Activated CD8-positive, alpha-beta T cell treated with anti-CD3 and anti-CD28 coated beads for 36 hours (primary cell): ENCODE results near the gene ANKRD23. TPM values are rescaled to one million over a fixed set of nuclear protein-coding genes. Genes with fewer than 3 reads are reported as not detected.
A peak's percentile ranks its signal among the peaks of the same experiment; 100 is the strongest.

Experiments
- ATAC-seq: fragments of 200-7000 bp; cut with Tn5 transposase; one replicate; pipeline ENCODE4 v1.10.0; 2021; ENCODE audit warnings: mild to moderate bottlenecking, moderate library complexity
- CTCF ChIA-PET: fragments of 350-600 bp; sonication (Branson Sonifier 250); formaldehyde crosslinking; loops from one replicate; lab custom pipeline; 2021; ENCODE audit warnings: antibody characterized with exemption; lab: Charles Lee
- POLR2A ChIA-PET: fragments of 350-600 bp; sonication (Branson Sonifier 250); formaldehyde crosslinking; loops from one replicate; lab custom pipeline; 2021; ENCODE audit warnings: antibody characterized with exemption; lab: Charles Lee
- DNase-seq: peaks from one replicate; pipeline ENCODE4 v3.0.0-alpha.2; 2020
- H3K27ac Mint-ChIP-seq: one replicate; pipeline ENCODE4 v1.8.0; 2021; ENCODE audit warnings: mild to moderate bottlenecking, mixed read lengths
- H3K27me3 Mint-ChIP-seq: one replicate; pipeline ENCODE4 v1.8.0; 2021; ENCODE audit warnings: mixed read lengths
- H3K36me3 Mint-ChIP-seq: one replicate; pipeline ENCODE4 v1.8.0; 2021; ENCODE audit warnings: low read depth, mixed read lengths
- H3K4me1 Mint-ChIP-seq: one replicate; pipeline ENCODE4 v1.8.0; 2021; ENCODE audit warnings: low read depth, mixed read lengths
- H3K4me3 Mint-ChIP-seq: one replicate; pipeline ENCODE4 v1.8.0; 2021; ENCODE audit warnings: mild to moderate bottlenecking, moderate library complexity, mixed read lengths
- H3K9me3 Mint-ChIP-seq: one replicate; pipeline ENCODE4 v1.8.0; 2021; ENCODE audit warnings: mixed read lengths
- CTCF ChIP-seq: fragments of 200-600 bp; IDR thresholded peaks from one replicate; pipeline ENCODE4 v1.8.0; 2022; ENCODE audit warnings: antibody characterized with exemption, mild to moderate bottlenecking
- intact Hi-C: fragments of 100-400 bp; cut with micrococcal nuclease; formaldehyde crosslinking; loops from one replicate; pipeline ENCODE4 v1.10.0; 2022
- total RNA-seq, 2 experiments: library from RNA; stranded (reverse); gene quantifications; one replicate each; pipeline ENCODE4 v1.2.3, GENCODE V29; 2021

ANKRD23 gene
- total RNA-seq, 2 experiments from 2014 or later, result 5.3 to 5.7 TPM

DNA sequence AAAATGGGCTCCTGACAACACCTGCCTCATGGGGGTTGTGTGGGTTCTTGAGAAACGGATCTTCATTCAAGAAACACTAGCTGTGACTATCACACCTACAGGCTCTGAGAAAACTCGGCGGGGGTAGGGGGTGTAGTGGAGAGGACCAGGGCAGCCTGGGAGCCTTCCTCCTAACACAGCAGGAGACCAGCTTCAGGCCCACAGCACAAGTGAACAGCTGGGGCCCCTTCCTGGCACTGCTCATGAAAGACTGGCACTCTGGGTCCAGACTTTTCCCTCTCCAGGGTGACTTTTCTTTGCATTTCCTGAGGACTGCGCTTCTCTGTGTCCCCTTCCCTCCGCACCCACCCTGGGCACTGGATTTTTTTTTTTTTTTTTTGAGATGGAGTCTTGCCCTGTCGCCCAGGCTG, 33.2 kb upstream of the ANKRD23 start:
- Mint-ChIP-seq H3K36me3 (no peaks in the 10 kb centered on the region), H3K4me3 (no peak overlapping the region), H3K27me3 (no peaks in the 10 kb centered on the region), H3K27ac (no peak overlapping the region), H3K9me3 (no peaks in the 10 kb centered on the region), H3K4me1 (peaks cover 40% of the 10 kb centered on the region)
- ATAC-seq, result no peak
- ChIA-PET CTCF (interaction anchor here (0.7 kb wide), 1 partner anchor 75 kb away, joined by 3 read pairs; no protein-coding TSS in a partner anchor), POLR2A (no interaction called here)
- DNase-seq, result no peak
- intact Hi-C loops, result no loop called here
- TF ChIP-seq CTCF, result no peak

GRCh38 chr2:96876269-96877041, 32.6 kb upstream of the ANKRD23 start:
- ChIA-PET CTCF (no interaction called here), POLR2A (no interaction called here)
- DNase-seq (no peak), ATAC-seq (no peak)
- H3K36me3 Mint-ChIP-seq, result no peaks in the 10 kb centered on the region
- intact Hi-C loops, result no loop called here
- H3K4me3 Mint-ChIP-seq, result no peak overlapping the region
- no peak for TF ChIP-seq CTCF
- H3K27ac Mint-ChIP-seq, result no peak overlapping the region
- no peaks in the 10 kb centered on the region for H3K27me3 Mint-ChIP-seq
- H3K9me3 Mint-ChIP-seq, result no peaks in the 10 kb centered on the region
- peaks cover 40% of the 10 kb centered on the region for H3K4me1 Mint-ChIP-seq

DNA sequence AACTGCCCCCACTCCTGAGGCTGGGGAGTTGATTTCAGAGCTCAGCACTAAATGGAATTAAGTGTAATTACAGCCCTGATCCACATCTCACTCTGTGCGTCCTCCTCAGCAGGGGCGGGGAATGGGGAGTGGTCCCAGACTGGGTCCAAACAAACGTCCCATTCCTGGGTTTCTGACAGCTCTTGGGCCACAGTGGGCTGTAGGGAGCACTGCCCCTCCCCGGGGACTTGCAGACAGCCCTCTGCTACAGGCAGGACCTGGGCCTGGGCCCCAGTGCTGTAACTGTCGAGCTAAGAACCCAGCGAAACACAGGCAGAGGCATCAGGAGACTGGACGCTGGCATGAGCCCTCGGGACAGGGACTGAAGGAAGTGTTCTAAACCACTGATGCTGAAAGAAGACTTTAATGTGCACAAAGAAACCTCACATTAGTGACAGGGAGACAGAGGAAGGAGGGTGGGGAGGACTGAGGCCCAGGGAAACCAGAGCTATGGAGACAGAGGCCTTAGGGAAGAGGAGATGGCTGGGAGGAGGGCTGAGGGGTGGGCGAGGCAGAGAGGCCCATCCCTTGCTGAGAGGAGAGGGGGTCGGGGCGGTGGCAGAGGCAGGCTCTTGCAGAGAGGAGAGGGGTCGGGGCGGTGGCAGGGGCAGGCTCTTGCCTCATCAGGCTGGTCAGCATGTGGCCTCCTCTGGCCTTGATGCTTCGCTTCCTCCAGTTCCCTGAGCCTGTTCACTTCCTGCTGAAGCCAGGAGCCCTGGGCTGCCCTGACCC, 31.9 kb upstream of the ANKRD23 start:
- no peak for TF ChIP-seq CTCF
- Mint-ChIP-seq H3K36me3 (no peaks in the 10 kb centered on the region), H3K27me3 (peaks cover 1% of the 10 kb centered on the region), H3K9me3 (no peaks in the 10 kb centered on the region), H3K27ac (no peak overlapping the region), H3K4me3 (no peak overlapping the region), H3K4me1 (peaks cover 45% of the 10 kb centered on the region)
- ChIA-PET POLR2A (no interaction called here), CTCF (interaction anchor here (1.6 kb wide), 1 partner anchor 66 kb away, joined by 4 read pairs; no protein-coding TSS in a partner anchor)
- DNase-seq, result no peak
- ATAC-seq, result no peak
- intact Hi-C loops, result no loop called here

DNA sequence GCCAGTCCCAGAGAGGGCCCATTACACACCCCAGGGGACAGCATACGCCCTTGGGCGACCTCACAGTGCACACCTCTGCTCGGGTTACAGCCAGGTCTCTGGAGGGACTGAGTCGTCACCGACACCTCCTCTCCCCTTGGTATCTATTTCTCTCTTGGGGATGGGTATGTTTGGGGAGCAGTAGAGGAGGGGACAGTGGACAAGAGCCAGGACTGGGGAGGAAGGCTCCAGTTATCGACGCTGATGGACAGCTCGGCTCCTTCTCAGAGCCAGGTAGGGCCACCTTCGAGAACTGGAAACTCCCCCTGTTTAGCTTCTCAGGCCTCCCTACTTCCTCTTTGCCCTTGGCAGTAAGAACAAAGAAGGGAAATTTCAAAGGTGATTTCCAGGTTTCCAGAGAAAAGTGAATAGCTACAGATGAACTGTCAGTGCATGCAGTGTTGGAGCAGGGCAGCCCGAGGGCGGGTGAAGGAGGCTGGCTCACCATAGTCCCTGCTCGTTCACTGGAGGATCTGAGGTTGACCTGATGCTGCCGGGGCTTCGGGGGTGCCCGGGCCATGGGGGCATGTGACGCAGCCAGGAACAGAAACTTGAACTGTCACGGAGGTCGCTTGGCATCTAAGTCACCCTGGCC, 30.5 kb upstream of the ANKRD23 start:
- intact Hi-C loops, result no loop called here

More for the DNA sequence above, 30.5 kb upstream of the ANKRD23 start:
- Mint-ChIP-seq H3K27ac (peak overlapping the region; percentile 62), H3K4me1 (peaks cover 50% of the 10 kb centered on the region), H3K27me3 (peaks cover 3% of the 10 kb centered on the region), H3K4me3 (no peak overlapping the region), H3K9me3 (no peaks in the 10 kb centered on the region), H3K36me3 (no peaks in the 10 kb centered on the region)
- DNase-seq, result peak; percentile 53
- TF ChIP-seq CTCF, result no peak
- POLR2A ChIA-PET, result interaction anchor here (1.2 to 2.2 kb wide), 3 partner anchors 11 to 68 kb away, joined by 4 to 9 read pairs (median 4); partner anchors contain the start of gene ANKRD39
- CTCF ChIA-PET, result interaction anchor here (1.2 to 2.0 kb wide), 4 partner anchors 16 to 82 kb away, joined by 3 to 14 read pairs (median 4); partner anchors contain the start of gene ANKRD39
- ATAC-seq, result peak; percentile 46
